GM18873 (cell line): ENCODE data around the gene PNRC1.
"Not testable (repeated sequence)": the region's sequence is repeated elsewhere in the genome, so short reads cannot be mapped to it uniquely, and the experiment has no call there.

Experiments used
- ATAC-seq: cut with Tn5 transposase; IDR thresholded peaks from one replicate; pipeline ENCODE4 v1.9.1; 2021; ENCODE audit warnings: mild to moderate bottlenecking, moderate library complexity, moderate number of reproducible peaks; ENCODE audit not compliant: unreplicated experiment, low FRiP score

Gene PNRC1

DNA sequence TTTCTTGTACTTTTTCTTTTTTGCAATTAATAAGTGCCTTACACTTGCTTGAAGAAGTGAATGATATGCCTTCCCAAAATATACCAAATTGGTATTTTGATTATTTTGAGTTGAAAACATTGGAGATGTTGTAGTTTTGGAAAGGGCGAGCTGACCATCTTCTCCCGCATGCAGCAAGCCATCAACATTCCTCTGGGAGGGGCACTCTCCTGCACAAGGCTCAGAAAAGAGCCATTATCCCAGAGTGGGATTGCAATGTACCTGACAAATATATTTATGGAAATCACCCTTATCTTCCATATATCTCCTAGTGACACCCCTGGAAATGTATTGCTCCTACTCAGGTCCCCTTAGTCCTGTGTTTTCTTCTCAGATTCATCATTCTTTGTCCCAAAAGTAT lies 22.8 kb upstream of the PNRC1 start:
- ATAC-seq, result no peak

- no peak for ATAC-seq
Observed at GRCh38 chr6:89058627-89059026, 21.9 kb upstream of the PNRC1 start.

DNA sequence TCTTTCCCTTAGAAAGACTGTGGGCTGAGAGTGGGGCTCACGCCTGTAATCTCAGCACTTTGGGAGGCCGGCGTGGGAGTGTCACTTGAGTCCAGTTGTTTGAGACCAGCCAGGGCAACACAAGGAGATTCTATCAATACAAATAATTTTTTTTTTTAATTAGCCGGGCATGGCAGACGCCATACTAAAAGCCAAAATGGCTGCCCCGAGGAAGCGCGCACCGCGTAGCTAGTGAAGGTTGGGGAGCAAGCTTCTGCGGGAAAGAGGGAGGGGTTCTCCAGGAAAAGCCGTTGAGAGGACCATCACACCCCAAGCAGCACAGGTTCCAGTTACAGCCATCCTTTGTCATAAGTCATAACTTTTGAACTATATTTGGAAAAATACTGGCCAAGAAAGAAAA lies 21.3 kb upstream of the PNRC1 start:
- ATAC-seq, result no peak

GRCh38 chr6:89063881-89064280 lies 16.7 kb upstream of the PNRC1 start:
- no peak for ATAC-seq

GRCh38 chr6:89064931-89065330 lies 15.6 kb upstream of the PNRC1 start:
- not testable (repeated sequence) for ATAC-seq

- ATAC-seq, result not testable (repeated sequence)
Observed at GRCh38 chr6:89066121-89066520, 14.4 kb upstream of the PNRC1 start.

GRCh38 chr6:89066940-89067646 lies 13.5 kb upstream of the PNRC1 start:
- no peak for ATAC-seq

DNA sequence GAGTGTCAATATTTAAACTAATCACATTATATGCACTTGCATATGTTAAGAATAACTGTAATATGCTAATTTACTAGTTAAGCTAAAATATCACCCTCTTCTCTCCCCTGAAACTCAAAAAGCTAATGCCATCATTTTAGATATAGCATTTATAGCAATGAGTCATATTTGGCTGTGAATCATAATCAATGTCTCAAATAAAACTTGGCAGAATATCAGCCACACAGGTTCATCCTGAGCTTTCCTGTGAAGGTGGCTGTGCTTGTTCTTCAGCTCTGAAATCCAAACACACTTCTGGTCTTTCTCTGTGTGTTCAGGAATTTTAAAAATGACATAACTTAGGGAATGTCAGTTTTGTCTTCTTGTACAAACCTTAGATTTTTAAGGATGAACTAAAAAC lies 12.8 kb upstream of the PNRC1 start:
- ATAC-seq, result no peak

- no peak for ATAC-seq
Observed at GRCh38 chr6:89068695-89069094, 11.9 kb upstream of the PNRC1 start.

- no peak for ATAC-seq
Observed at GRCh38 chr6:89069536-89070163, 10.9 kb upstream of the PNRC1 start.

DNA sequence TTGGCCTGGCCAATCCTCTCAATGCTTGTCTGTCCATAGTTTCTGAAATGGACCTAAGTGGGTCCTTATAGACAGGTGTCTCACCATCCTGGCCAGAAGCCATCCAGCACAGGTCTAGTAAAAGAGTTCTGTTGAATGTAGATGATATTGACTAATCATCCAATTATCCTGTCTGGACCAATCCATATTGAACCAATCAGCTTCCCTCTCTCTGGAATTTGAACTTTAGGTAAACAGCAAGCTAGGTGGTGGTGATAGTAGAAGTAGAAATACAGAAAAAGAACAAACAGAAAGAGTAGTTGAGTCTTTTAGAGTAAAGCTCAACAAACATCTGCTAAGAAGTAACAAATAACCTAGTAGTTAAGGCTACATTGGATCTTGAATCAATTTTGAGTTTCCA lies 9.5 kb upstream of the PNRC1 start:
- no peak for ATAC-seq

GRCh38 chr6:89073014-89073620 lies 7.4 kb upstream of the PNRC1 start:
- ATAC-seq, result no peak

DNA sequence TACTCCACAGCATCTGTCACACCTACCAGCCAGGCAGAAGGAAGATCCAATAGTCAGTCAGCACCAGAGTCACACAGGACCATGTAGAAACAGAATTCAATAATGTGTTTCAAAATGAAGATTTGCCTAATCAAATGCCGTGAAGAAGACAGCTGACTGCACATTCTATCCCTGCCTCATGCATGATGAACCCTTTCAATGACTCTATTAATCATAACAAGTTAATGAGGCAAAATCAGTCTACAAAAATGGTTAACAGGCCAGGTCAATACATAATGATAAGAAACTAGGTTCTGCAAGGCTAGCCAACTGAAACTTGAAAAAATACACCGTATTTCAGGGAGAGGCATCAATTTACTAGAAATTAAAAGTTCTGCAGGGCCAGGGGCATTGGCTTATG lies 6.7 kb upstream of the PNRC1 start:
- no peak for ATAC-seq

GRCh38 chr6:89079511-89080234 lies 878 bp upstream of the PNRC1 start:
- no peak for ATAC-seq

GRCh38 chr6:89081129-89081422 lies 525 bp downstream of the PNRC1 start:
- ATAC-seq, result no peak

DNA sequence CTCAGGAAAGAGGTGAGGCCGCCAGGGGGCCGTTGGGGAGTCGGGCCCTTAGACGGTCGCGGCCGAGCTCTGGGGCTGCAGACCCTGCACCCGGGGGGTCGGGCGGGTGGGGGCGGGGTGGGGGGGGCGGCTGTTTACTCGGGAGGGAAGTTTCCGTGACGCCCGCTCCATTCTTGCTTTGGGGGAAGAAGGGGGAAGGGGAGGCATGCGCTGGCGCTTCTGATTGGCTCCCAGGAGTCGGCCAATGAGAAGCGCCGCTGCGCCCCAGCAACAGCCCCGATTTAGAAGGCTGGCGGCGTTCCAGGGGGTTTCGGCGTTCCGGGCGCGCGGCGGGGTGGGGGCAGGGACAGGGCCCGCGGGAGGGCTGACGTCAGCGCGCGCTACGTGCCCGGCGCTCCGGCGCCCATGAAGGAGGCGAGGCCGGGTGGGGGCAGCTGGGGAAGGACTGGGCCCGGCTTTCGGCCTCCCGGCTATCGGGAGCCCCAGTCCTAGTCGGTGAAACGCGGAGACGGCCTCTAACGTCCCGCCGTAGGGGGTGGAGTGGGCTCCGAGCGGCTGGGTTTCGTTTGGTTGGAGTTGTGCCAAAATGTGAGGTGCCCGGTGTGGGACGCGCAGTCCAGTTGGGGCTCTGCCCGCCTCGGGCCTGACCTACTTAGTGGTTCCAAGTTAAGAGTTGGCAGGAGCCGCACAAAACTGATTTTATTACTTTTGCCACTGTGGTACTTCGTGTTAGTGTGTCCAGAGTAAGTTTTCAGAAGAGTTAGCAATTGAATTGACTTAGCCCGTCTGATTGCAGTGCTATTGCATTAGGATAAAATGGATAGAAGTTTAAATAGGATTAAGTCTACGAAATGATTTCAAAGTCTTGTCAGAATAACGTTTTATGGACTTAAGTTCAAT lies 1.1 kb downstream of the PNRC1 start:
- peak; percentile 38 for ATAC-seq

- no peak for ATAC-seq
Observed at GRCh38 chr6:89082486-89082891, 1.9 kb downstream of the PNRC1 start.

DNA sequence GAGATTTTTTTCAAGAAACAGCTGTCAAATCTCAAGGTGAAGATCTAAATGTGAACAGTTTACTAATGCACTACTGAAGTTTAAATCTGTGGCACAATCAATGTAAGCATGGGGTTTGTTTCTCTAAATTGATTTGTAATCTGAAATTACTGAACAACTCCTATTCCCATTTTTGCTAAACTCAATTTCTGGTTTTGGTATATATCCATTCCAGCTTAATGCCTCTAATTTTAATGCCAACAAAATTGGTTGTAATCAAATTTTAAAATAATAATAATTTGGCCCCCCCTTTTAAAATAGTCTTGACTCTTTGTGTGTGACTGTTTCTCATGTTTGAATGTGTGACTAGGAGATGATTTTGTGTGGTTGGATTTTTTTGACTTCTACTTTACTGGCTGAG lies 4.0 kb downstream of the PNRC1 start:
- ATAC-seq, result no peak

DNA sequence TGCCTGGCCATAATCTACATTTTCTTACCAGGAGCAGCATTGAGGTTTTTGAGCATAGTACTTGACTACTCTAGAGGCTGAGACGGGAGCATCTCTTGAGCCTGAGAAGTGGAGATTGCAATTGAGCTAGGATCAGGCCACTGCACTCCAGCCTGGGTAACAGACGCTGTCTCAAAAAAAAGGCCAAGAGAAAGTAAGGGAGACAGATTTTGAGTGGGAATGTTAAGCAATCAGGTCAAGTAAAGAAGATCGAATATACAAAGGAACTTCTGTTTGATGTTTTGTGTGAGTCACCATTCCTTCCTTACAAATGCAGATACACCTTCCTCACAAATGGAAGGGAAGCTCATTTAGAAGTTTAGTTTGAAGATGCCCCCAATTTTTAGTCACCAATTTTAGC lies 4.4 kb downstream of the PNRC1 start:
- no peak for ATAC-seq

DNA sequence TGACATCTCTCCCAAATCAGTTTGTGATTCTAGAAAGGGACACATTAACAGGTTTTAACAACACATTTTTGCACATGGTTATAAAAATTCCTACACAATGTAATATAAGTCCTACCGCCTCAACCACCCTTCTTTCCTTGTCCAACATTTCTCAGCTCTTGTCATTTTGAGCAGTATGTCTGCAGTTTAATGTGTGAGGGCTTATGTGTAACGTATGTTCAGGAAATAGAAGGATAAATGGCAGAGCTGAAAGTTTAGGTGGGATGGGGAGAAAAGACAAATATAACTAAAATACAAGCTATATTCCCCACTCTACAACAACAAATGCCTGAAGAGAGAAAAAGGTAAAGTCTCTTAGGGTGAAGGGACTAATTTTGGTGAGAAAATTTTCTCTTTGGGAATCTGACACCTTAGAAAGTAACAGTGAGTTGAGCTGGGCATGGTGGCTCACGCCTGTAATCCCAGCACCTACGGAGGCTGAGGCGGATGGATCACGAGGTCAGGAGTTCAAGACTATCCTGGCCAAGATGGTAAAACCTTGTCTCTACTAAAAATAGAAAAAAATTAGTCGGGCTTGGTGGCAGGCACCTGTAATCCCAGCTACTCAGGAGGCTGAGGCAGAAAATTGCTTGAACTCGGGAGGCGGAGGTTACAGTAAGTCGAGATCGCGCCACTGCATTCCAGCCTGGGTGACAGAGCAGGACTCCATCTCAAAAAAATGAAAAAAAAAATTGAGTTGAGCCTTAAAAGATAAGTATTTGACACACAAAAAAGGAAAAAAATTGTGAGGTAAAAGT lies 5.1 kb downstream of the PNRC1 start:
- no peak for ATAC-seq
